Cardiac muscle cell (in vitro differentiated cells and primary cell): ENCODE results near the gene DDX23. TPM values are rescaled to one million over a fixed set of nuclear protein-coding genes. Genes with fewer than 3 reads are reported as not detected.

Source experiments
- DNase-seq, 2 donors: peaks; one replicate each; pipeline versions ENCODE4 v3.0.0 to v3.0.0-alpha.2; 2010 to 2017; ENCODE audit warnings: low read depth in 1 of 2, low spot score in 1 of 2
- H3K27ac ChIP-seq: fragments of 200-600 bp; sonication (generic); 2 replicates; pipeline ENCODE4 v1.5.1; 2016
- H3K27me3 ChIP-seq: fragments of 200-600 bp; sonication (generic); 2 replicates; pipeline ENCODE4 v1.6.0; 2016; ENCODE audit warnings: control low read depth
- H3K36me3 ChIP-seq: fragments of 200-600 bp; sonication (generic); 2 replicates; pipeline ENCODE4 v1.5.1; 2016; ENCODE audit warnings: control low read depth
- H3K4me1 ChIP-seq: fragments of 200-600 bp; sonication (generic); 2 replicates; pipeline ENCODE4 v1.8.1; 2017; ENCODE audit warnings: low read depth, mild to moderate bottlenecking, mixed run types
- H3K4me3 ChIP-seq: fragments of 200-600 bp; sonication (generic); 2 replicates; pipeline ENCODE4 v1.5.1; 2016; ENCODE audit warnings: mild to moderate bottlenecking
- H3K9me3 ChIP-seq: fragments of 200-600 bp; sonication (generic); 2 replicates; pipeline ENCODE4 v1.5.1; 2017; ENCODE audit warnings: low read depth, mild to moderate bottlenecking, control low read depth
- polyA plus RNA-seq: library from polyadenylated mRNA; unstranded; fragments of >200 nt; fragmentation: Nextera tagmentation; extraction: Ambion mirVana; gene quantifications from 2 replicates; pipeline ENCODE4 v1.2.1, GENCODE V29; 2016
- total RNA-seq: library from RNA; depleted of rRNA; stranded (reverse); fragments of >200 nt; gene quantifications from 2 replicates; pipeline ENCODE4 v1.2.3, GENCODE V29; 2016
- TF ChIP-seq, protein P1 (sequence below): IDR thresholded peaks from 2 replicates; pipeline ENCODE4 v1.5.1; 2012; ENCODE audit warnings: low read depth, mild to moderate bottlenecking, low read length

The DDX23 gene
- total and polyA plus RNA-seq, 2 experiments from 2014 or later, result 49.0 to 89.5 TPM

DNA sequence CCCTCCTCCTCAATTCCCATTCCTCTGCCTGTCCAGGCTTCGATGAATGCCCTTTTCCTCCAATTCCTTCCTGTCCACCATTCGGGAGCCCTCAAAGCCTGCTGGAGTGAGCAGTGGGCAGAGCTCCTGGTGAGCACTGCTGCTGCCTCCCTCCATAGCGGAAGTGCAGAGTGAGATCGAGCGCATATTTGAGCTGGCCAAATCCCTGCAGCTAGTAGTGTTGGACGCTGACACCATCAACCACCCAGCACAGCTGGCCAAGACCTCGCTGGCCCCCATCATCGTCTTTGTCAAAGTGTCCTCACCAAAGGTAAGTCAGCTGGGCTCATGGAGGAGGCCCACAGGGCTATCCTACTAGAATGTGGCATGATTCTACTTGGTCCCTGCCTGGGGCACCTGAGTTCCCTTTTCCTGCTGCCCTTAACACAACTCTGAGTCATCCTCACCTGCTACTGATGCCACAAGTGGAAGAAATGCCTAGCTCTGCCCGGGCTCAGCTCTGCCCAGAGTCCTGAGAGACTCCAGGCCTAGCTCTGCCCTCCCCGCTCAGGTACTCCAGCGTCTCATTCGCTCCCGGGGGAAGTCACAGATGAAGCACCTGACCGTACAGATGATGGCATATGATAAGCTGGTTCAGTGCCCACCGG lies 25.6 kb downstream of the DDX23 start:
- no peaks in the 10 kb centered on the region for H3K9me3 ChIP-seq
- peaks cover 20% of the 10 kb centered on the region for H3K36me3 ChIP-seq
- no peak overlapping the region for H3K4me3 ChIP-seq
- H3K27ac ChIP-seq, result no peak overlapping the region
- H3K27me3 ChIP-seq, result no peaks in the 10 kb centered on the region
- TF ChIP-seq, protein P1, sequence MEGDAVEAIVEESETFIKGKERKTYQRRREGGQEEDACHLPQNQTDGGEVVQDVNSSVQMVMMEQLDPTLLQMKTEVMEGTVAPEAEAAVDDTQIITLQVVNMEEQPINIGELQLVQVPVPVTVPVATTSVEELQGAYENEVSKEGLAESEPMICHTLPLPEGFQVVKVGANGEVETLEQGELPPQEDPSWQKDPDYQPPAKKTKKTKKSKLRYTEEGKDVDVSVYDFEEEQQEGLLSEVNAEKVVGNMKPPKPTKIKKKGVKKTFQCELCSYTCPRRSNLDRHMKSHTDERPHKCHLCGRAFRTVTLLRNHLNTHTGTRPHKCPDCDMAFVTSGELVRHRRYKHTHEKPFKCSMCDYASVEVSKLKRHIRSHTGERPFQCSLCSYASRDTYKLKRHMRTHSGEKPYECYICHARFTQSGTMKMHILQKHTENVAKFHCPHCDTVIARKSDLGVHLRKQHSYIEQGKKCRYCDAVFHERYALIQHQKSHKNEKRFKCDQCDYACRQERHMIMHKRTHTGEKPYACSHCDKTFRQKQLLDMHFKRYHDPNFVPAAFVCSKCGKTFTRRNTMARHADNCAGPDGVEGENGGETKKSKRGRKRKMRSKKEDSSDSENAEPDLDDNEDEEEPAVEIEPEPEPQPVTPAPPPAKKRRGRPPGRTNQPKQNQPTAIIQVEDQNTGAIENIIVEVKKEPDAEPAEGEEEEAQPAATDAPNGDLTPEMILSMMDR, result no peak
- DNase-seq, result no peak
- no peaks in the 10 kb centered on the region for H3K4me1 ChIP-seq

DNA sequence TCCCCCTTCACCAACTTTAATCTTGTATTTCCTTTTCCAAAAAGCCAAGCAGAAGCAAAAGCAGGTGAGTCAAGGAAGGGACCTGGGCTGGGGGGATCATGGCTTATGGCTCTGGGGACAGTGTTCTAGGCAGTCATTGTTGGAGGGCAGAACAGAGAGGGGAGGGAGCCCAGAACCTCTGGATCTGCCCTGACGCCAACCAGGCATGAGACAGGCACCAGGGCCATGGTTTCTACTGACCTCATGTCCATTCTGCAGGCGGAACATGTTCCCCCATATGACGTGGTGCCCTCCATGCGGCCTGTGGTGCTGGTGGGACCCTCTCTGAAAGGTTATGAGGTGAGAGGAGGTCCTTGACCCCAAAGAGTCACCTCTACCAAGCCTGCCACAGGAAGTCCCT lies 27.1 kb downstream of the DDX23 start:
- H3K27me3 ChIP-seq, result no peaks in the 10 kb centered on the region
- TF ChIP-seq, protein P1, result no peak
- no peak for DNase-seq
- no peak overlapping the region for H3K27ac ChIP-seq
- H3K4me1 ChIP-seq, result no peaks in the 10 kb centered on the region
- no peak overlapping the region for H3K4me3 ChIP-seq
- no peaks in the 10 kb centered on the region for H3K9me3 ChIP-seq
- H3K36me3 ChIP-seq, result peaks cover 8% of the 10 kb centered on the region

DNA sequence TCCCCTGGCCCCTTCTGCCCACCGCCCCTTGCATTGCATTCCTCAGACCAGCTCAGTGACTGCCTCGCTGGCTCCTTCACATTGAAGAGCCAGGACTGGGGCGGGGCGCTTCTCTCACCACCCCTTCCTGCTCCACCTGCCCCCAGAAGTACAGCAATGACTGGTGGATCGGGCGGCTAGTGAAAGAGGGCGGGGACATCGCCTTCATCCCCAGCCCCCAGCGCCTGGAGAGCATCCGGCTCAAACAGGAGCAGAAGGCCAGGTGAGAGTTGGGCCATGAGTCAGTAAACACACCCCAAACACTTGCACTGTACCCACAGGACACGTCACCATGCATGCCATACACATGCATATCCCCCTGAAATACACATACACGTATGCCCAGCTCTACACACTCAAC lies 27.9 kb downstream of the DDX23 start:
- no peak overlapping the region for H3K4me3 ChIP-seq
- no peak overlapping the region for H3K27ac ChIP-seq
- no peaks in the 10 kb centered on the region for H3K9me3 ChIP-seq
- peaks cover 4% of the 10 kb centered on the region for H3K36me3 ChIP-seq
- no peaks in the 10 kb centered on the region for H3K4me1 ChIP-seq
- no peak for DNase-seq
- TF ChIP-seq, protein P1, result no peak
- no peaks in the 10 kb centered on the region for H3K27me3 ChIP-seq

DNA sequence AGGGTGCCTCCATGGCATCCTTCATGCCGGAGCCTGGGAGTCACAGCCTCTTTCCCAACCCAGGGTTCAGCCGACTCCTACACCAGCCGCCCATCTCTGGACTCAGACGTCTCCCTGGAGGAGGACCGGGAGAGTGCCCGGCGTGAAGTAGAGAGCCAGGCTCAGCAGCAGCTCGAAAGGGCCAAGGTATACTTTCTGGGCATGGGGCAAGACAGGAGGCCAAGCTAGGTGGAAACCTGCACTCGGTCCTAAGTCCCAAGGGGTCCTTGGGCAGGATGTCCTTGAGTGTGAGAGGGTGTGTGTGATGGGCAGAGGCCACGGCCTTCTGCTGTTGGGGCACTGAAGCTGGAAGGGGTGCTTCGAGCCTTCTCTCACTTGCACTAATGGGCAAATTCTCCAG lies 28.7 kb downstream of the DDX23 start:
- H3K4me1 ChIP-seq, result no peaks in the 10 kb centered on the region
- no peak overlapping the region for H3K27ac ChIP-seq
- no peak overlapping the region for H3K4me3 ChIP-seq
- no peaks in the 10 kb centered on the region for H3K27me3 ChIP-seq
- no peaks in the 10 kb centered on the region for H3K9me3 ChIP-seq
- DNase-seq, result no peak
- TF ChIP-seq, protein P1, result no peak
- H3K36me3 ChIP-seq, result peaks cover 4% of the 10 kb centered on the region

DNA sequence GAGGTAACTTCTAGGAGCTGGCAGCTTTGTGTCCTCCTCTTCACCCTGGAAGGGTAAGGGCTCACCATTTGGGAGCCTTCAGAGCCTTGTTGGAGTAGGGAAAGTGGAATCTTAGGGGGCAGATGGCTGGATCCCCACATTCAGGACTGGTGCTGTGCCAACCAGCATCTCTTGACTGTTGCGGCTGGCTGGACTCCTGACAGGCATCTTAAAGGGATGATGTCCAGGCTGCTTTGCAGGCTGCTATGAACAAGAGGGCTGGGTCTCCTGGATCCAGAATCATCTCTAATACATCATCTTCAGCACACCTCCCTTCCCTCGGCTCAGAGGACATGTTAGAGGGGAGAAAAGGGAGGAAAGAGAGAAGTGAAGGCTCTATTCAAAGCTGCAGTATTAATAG lies 29.3 kb downstream of the DDX23 start:
- H3K9me3 ChIP-seq, result no peaks in the 10 kb centered on the region
- H3K4me1 ChIP-seq, result no peaks in the 10 kb centered on the region
- TF ChIP-seq, protein P1, result no peak
- no peak for DNase-seq
- H3K4me3 ChIP-seq, result no peak overlapping the region
- peaks cover 3% of the 10 kb centered on the region for H3K27me3 ChIP-seq
- no peak overlapping the region for H3K27ac ChIP-seq
- no peaks in the 10 kb centered on the region for H3K36me3 ChIP-seq
